Panc1 (cell line): Measurements from ENCODE around the gene SLC22A3. TPM values are rescaled to one million over a fixed set of nuclear protein-coding genes. Genes with fewer than 3 reads are reported as not detected.

Experiments used
- ATAC-seq: fragments of 200-7000 bp; cut with Tn5 transposase; 2 replicates; pipeline ENCODE4 v1.9.1; 2020; ENCODE audit warnings: mild to moderate bottlenecking, moderate library complexity
- BruUV-seq: library from RNA; stranded (reverse); fragments of 400-500 nt; replicated peaks from 2 replicates; lab custom pipeline; 2021; lab: Mats Ljungman, UMichigan
- CTCF ChIA-PET: fragments of 300-600 bp; sonication (Branson Sonifier 250); formaldehyde crosslinking; loops from one replicate; lab custom pipeline; 2022; ENCODE audit warnings: antibody characterized with exemption; lab: Charles Lee
- POLR2A ChIA-PET: fragments of 300-600 bp; sonication (Branson Sonifier 250); formaldehyde crosslinking; loops from one replicate; lab custom pipeline; 2022; ENCODE audit warnings: antibody characterized with exemption; lab: Charles Lee
- DNase-seq: peaks from one replicate; pipeline ENCODE4 v3.0.0-alpha.2; 2010; ENCODE audit warnings: low read depth, low spot score
- H3K27ac ChIP-seq: 2 replicates; pipeline ENCODE4 v1.5.1; 2011; ENCODE audit warnings: mild to moderate bottlenecking, low read length, inconsistent platforms
- H3K27me3 ChIP-seq: fragments of 200-500 bp; sonication (Bioruptor generic); 2 replicates; pipeline ENCODE4 v1.6.0; 2014; ENCODE audit warnings: low read length, inconsistent platforms; ENCODE audit not compliant: control insufficient read depth, insufficient read depth
- H3K36me3 ChIP-seq: fragments of 200-500 bp; sonication (Bioruptor generic); 2 replicates; pipeline ENCODE4 v1.5.1; 2014; ENCODE audit warnings: inconsistent platforms, mild to moderate bottlenecking, low read length, moderate library complexity; ENCODE audit not compliant: control insufficient read depth, insufficient read depth
- H3K4me1 ChIP-seq: 2 replicates; pipeline ENCODE4 v1.5.1; 2011; ENCODE audit warnings: inconsistent platforms, mild to moderate bottlenecking, low read length, moderate library complexity; ENCODE audit not compliant: control insufficient read depth, insufficient read depth
- H3K4me3 ChIP-seq, 2 experiments: 2 replicates each; pipeline ENCODE4 v1.5.1; 2011 to 2012; ENCODE audit warnings: low read depth in 2 of 2, low read length in 2 of 2, mild to moderate bottlenecking in 2 of 2, inconsistent platforms in 1 of 2, moderate library complexity in 1 of 2
- H3K9me3 ChIP-seq: fragments of 200-500 bp; sonication (Bioruptor generic); 2 replicates; pipeline ENCODE4 v1.5.1; 2014; ENCODE audit warnings: low read depth, mild to moderate bottlenecking, inconsistent platforms, low read length, moderate library complexity; ENCODE audit not compliant: control insufficient read depth, insufficient read depth
- POLR2AphosphoS5 ChIP-seq: IDR thresholded peaks from 2 replicates; pipeline ENCODE4 v1.6.1; 2012; ENCODE audit warnings: mild to moderate bottlenecking, low read depth, low read length, moderate library complexity
- SIN3A ChIP-seq: IDR thresholded peaks from 2 replicates; pipeline ENCODE4 v1.6.1; 2012; ENCODE audit warnings: low read depth, mild to moderate bottlenecking, low read length, moderate library complexity, borderline replicate concordance; ENCODE audit not compliant: insufficient read depth
- TCF7L2 ChIP-seq: IDR thresholded peaks from 2 replicates; pipeline ENCODE4 v1.6.1; 2011; ENCODE audit warnings: mild to moderate bottlenecking, low read depth, low read length, inconsistent platforms
- in situ Hi-C: cut with HindIII; loops from 2 replicates; pipeline ENCODE4 v1.10.0; 2016; ENCODE audit warnings: low sequenced_read_pairs, low pct_unique_long_range_greater_than_20kb
- intact Hi-C: fragments of 100-400 bp; cut with micrococcal nuclease; formaldehyde crosslinking; loops from one replicate; pipeline ENCODE4 v1.10.0; 2022; ENCODE audit not compliant: unreplicated experiment
- total RNA-seq: library from RNA; stranded (reverse); gene quantifications from one replicate; pipeline ENCODE4 v1.2.1, GENCODE V29; 2021; ENCODE audit not compliant: unreplicated experiment
- TF ChIP-seq, protein P1 (sequence below): fragments of 450-650 bp; IDR thresholded peaks from 2 replicates; pipeline ENCODE4 v1.5.1; 2017; ENCODE audit warnings: mild to moderate bottlenecking
- TF ChIP-seq, protein P2 (sequence below), 2 experiments: IDR thresholded peaks; 2 replicates each; pipeline ENCODE4 v1.6.1; 2011 to 2012; ENCODE audit warnings: low read depth in 2 of 2, control low read depth in 1 of 2, low read length in 1 of 2, mild to moderate bottlenecking in 1 of 2, moderate library complexity in 1 of 2; ENCODE audit not compliant: insufficient read depth in 1 of 2

The SLC22A3 gene
- total RNA-seq, 1 experiment from 2014 or later: not detected

- TF ChIP-seq SIN3A (no peak), TCF7L2 (no peak), POLR2AphosphoS5 (no peak)
- TF ChIP-seq, protein P1, sequence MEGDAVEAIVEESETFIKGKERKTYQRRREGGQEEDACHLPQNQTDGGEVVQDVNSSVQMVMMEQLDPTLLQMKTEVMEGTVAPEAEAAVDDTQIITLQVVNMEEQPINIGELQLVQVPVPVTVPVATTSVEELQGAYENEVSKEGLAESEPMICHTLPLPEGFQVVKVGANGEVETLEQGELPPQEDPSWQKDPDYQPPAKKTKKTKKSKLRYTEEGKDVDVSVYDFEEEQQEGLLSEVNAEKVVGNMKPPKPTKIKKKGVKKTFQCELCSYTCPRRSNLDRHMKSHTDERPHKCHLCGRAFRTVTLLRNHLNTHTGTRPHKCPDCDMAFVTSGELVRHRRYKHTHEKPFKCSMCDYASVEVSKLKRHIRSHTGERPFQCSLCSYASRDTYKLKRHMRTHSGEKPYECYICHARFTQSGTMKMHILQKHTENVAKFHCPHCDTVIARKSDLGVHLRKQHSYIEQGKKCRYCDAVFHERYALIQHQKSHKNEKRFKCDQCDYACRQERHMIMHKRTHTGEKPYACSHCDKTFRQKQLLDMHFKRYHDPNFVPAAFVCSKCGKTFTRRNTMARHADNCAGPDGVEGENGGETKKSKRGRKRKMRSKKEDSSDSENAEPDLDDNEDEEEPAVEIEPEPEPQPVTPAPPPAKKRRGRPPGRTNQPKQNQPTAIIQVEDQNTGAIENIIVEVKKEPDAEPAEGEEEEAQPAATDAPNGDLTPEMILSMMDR: no peak
- TF ChIP-seq, protein P2, sequence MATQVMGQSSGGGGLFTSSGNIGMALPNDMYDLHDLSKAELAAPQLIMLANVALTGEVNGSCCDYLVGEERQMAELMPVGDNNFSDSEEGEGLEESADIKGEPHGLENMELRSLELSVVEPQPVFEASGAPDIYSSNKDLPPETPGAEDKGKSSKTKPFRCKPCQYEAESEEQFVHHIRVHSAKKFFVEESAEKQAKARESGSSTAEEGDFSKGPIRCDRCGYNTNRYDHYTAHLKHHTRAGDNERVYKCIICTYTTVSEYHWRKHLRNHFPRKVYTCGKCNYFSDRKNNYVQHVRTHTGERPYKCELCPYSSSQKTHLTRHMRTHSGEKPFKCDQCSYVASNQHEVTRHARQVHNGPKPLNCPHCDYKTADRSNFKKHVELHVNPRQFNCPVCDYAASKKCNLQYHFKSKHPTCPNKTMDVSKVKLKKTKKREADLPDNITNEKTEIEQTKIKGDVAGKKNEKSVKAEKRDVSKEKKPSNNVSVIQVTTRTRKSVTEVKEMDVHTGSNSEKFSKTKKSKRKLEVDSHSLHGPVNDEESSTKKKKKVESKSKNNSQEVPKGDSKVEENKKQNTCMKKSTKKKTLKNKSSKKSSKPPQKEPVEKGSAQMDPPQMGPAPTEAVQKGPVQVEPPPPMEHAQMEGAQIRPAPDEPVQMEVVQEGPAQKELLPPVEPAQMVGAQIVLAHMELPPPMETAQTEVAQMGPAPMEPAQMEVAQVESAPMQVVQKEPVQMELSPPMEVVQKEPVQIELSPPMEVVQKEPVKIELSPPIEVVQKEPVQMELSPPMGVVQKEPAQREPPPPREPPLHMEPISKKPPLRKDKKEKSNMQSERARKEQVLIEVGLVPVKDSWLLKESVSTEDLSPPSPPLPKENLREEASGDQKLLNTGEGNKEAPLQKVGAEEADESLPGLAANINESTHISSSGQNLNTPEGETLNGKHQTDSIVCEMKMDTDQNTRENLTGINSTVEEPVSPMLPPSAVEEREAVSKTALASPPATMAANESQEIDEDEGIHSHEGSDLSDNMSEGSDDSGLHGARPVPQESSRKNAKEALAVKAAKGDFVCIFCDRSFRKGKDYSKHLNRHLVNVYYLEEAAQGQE (IDR thresholded peaks at IDR 0.05; ENCODE audit: insufficient read depth in 1 of 2, low read depth in 2 of 2, low read length in 1 of 2): no peak
- Histone ChIP-seq H3K4me1 (no peaks in the 10 kb centered on the region), H3K27ac (no peak overlapping the region), H3K27me3 (peaks cover 16% of the 10 kb centered on the region), H3K4me3 (no peak overlapping the region), H3K36me3 (no peaks in the 10 kb centered on the region), H3K9me3 (no peaks in the 10 kb centered on the region)
- in situ Hi-C loops: no loop called here
- ChIA-PET POLR2A (no interaction called here), CTCF (no interaction called here)
- no peak for ATAC-seq
- BruUV-seq: no TSS peak
- intact Hi-C loops: no loop called here
- no peak for DNase-seq
These were observed 16.4 kb upstream of the SLC22A3 start for GRCh38 chr6:160331753-160332152.

GRCh38 chr6:160333101-160333500 lies 15.1 kb upstream of the SLC22A3 start:
- intact Hi-C loops (no loop called here), in situ Hi-C loops (no loop called here)
- Histone ChIP-seq H3K4me1 (no peaks in the 10 kb centered on the region), H3K27ac (no peak overlapping the region), H3K9me3 (no peaks in the 10 kb centered on the region), H3K36me3 (no peaks in the 10 kb centered on the region), H3K27me3 (peaks cover 16% of the 10 kb centered on the region), H3K4me3 (no peak overlapping the region)
- TF ChIP-seq, protein P1: no peak
- TF ChIP-seq POLR2AphosphoS5 (no peak), TCF7L2 (no peak), SIN3A (no peak)
- TF ChIP-seq, protein P2 (IDR thresholded peaks at IDR 0.05; ENCODE audit: insufficient read depth in 1 of 2, low read depth in 2 of 2, low read length in 1 of 2): no peak
- ChIA-PET CTCF (no interaction called here), POLR2A (interaction anchor here (0.5 kb wide), 1 partner anchor 101 kb away, joined by 3 read pairs; no protein-coding TSS in a partner anchor)
- ATAC-seq (no peak), DNase-seq (no peak)
- no TSS peak for BruUV-seq
